ENCODE results near the gene PALLD.
A peak's percentile ranks its signal among the peaks of the same experiment; 100 is the strongest.
"Not testable (repeated sequence)": the region's sequence is repeated elsewhere in the genome, so short reads cannot be mapped to it uniquely, and the experiment has no call there.

The PALLD gene

GRCh38 chr4:168942985-168943384 lies 446.1 kb downstream of the PALLD start:
- DNase-seq, result no peak
- Histone ChIP-seq H3K9me3 (no peaks in the 10 kb centered on the region), H3K36me3 (no peaks in the 10 kb centered on the region), H3K4me1 (no peaks in the 10 kb centered on the region; the same call in 1 of the 2 replicates), H3K27me3 (no peaks in the 10 kb centered on the region), H3K4me3 (ENCODE audit: low read depth, low read length) (no peak overlapping the region)
- peak; percentile 71 for TF ChIP-seq CTCF (IDR thresholded peaks at IDR 0.05; ENCODE audit: low read depth, low read length)

- H3K4me1 ChIP-seq, result no peaks in the 10 kb centered on the region; the same call in 1 of the 2 replicates
- H3K4me3 ChIP-seq (ENCODE audit: low read depth, low read length), result no peak overlapping the region
- no peaks in the 10 kb centered on the region for H3K36me3 ChIP-seq
- no peak for DNase-seq
- no peaks in the 10 kb centered on the region for H3K27me3 ChIP-seq
- no peaks in the 10 kb centered on the region for H3K9me3 ChIP-seq
- no peak for TF ChIP-seq CTCF (IDR thresholded peaks at IDR 0.05; ENCODE audit: low read depth, low read length)
Observed at GRCh38 chr4:168945291-168945690, 448.4 kb downstream of the PALLD start.

GRCh38 chr4:168952821-168953246 lies 456.0 kb downstream of the PALLD start:
- H3K4me1 ChIP-seq; H3K36me3 ChIP-seq; H3K4me3 ChIP-seq (ENCODE audit: low read depth, low read length); H3K9me3 ChIP-seq; H3K27me3 ChIP-seq; DNase-seq: not testable (repeated sequence)

- no peak for TF ChIP-seq CTCF (IDR thresholded peaks at IDR 0.05; ENCODE audit: low read depth, low read length)
- no peak for DNase-seq
Observed at GRCh38 chr4:168955674-168956073, 458.8 kb downstream of the PALLD start.

GRCh38 chr4:168960716-168961115 lies 463.9 kb downstream of the PALLD start:
- Histone ChIP-seq H3K4me3 (ENCODE audit: low read depth, low read length) (no peak overlapping the region), H3K36me3 (no peaks in the 10 kb centered on the region), H3K4me1 (no peaks in the 10 kb centered on the region), H3K27me3 (no peaks in the 10 kb centered on the region), H3K9me3 (no peaks in the 10 kb centered on the region)
- no peak for TF ChIP-seq CTCF (IDR thresholded peaks at IDR 0.05; ENCODE audit: low read depth, low read length)
- no peak for DNase-seq

More at GRCh38 chr4:168955674-168956073, 458.8 kb downstream of the PALLD start:
- Histone ChIP-seq H3K4me1 (peaks cover 6% of the 10 kb centered on the region), H3K36me3 (no peaks in the 10 kb centered on the region), H3K4me3 (ENCODE audit: low read depth, low read length) (no peak overlapping the region), H3K27me3 (no peaks in the 10 kb centered on the region), H3K9me3 (no peaks in the 10 kb centered on the region)

GRCh38 chr4:168972596-168972995 lies 475.7 kb downstream of the PALLD start:
- Histone ChIP-seq H3K36me3 (peaks cover 13% of the 10 kb centered on the region), H3K9me3 (no peaks in the 10 kb centered on the region), H3K4me3 (ENCODE audit: low read depth, low read length) (no peak overlapping the region), H3K4me1 (no peaks in the 10 kb centered on the region), H3K27me3 (no peaks in the 10 kb centered on the region)
- DNase-seq, result no peak
- no peak for TF ChIP-seq CTCF (IDR thresholded peaks at IDR 0.05; ENCODE audit: low read depth, low read length)
